HL-60 (cell line): ENCODE measurements around the gene RAET1L.
"Not testable (repeated sequence)": the region's sequence is repeated elsewhere in the genome, so short reads cannot be mapped to it uniquely, and the experiment has no call there.

Experiments used
- DNase-seq, 2 experiments: peaks; one replicate each; pipeline ENCODE4 v3.0.0-alpha.2; 2010 to 2020; ENCODE audit warnings: low read depth in 1 of 2, low spot score in 1 of 2
- H3K27ac ChIP-seq: fragments of 250-450 bp; sonication (Bioruptor Pico); replicated peaks from 2 replicates; pipeline ENCODE4 v1.5.1; 2020; ENCODE audit warnings: mild to moderate bottlenecking, moderate library complexity
- H3K27me3 ChIP-seq: fragments of 250-450 bp; sonication (Bioruptor Pico); 2 replicates; pipeline ENCODE4 v1.5.1; 2021; ENCODE audit warnings: mild to moderate bottlenecking, moderate library complexity; ENCODE audit not compliant: insufficient read depth, poor library complexity, severe bottlenecking
- H3K4me3 ChIP-seq: replicated peaks from 2 replicates; pipeline ENCODE4 v1.5.1; 2011; ENCODE audit warnings: mild to moderate bottlenecking, control low read depth, low read length; ENCODE audit not compliant: insufficient read depth
- GABPA ChIP-seq: IDR thresholded peaks from 2 replicates; pipeline ENCODE4 v1.6.1; 2012; ENCODE audit warnings: low read depth
- POLR2AphosphoS5 ChIP-seq: IDR thresholded peaks from 2 replicates; pipeline ENCODE4 v1.6.1; 2012; ENCODE audit warnings: low read depth
- SPI1 ChIP-seq: IDR thresholded peaks from 2 replicates; pipeline ENCODE4 v1.6.1; 2012; ENCODE audit warnings: low read depth, mild to moderate bottlenecking, borderline replicate concordance
- TF ChIP-seq, protein P1 (sequence below): IDR thresholded peaks from one replicate; pipeline ENCODE4 v1.5.1; 2011; ENCODE audit warnings: low read length, control low read depth, inconsistent platforms; ENCODE audit not compliant: insufficient read depth
- TF ChIP-seq, protein P2 (sequence below): IDR thresholded peaks from 2 replicates; pipeline ENCODE4 v1.6.1; 2012; ENCODE audit warnings: low read depth; ENCODE audit not compliant: insufficient replicate concordance

RAET1L gene

DNA sequence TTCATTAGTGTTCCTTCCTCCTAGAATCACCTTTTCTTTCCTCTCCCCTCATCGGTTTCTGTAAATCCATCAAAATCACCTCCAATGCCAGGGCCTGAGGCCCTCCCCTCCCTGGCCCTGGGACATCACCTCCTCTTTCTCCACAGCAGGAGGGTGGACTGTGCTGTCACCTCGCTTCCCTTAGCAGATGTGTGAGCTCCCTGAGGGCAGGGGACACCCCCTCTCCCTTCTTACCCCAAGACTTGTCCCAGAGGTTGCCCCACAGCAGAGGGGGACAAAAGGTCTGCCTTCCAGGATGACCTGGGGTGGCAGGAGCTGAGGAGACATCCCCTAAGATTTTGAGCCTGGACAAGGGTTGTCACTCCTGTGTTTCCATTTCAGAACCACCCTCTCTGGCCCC lies 55.7 kb downstream of the RAET1L start:
- Histone ChIP-seq H3K27me3 (peaks cover 13% of the 10 kb centered on the region), H3K27ac (no peak overlapping the region), H3K4me3 (no peak overlapping the region)
- DNase-seq: no peak
- TF ChIP-seq, protein P1, sequence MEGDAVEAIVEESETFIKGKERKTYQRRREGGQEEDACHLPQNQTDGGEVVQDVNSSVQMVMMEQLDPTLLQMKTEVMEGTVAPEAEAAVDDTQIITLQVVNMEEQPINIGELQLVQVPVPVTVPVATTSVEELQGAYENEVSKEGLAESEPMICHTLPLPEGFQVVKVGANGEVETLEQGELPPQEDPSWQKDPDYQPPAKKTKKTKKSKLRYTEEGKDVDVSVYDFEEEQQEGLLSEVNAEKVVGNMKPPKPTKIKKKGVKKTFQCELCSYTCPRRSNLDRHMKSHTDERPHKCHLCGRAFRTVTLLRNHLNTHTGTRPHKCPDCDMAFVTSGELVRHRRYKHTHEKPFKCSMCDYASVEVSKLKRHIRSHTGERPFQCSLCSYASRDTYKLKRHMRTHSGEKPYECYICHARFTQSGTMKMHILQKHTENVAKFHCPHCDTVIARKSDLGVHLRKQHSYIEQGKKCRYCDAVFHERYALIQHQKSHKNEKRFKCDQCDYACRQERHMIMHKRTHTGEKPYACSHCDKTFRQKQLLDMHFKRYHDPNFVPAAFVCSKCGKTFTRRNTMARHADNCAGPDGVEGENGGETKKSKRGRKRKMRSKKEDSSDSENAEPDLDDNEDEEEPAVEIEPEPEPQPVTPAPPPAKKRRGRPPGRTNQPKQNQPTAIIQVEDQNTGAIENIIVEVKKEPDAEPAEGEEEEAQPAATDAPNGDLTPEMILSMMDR: no peak
- TF ChIP-seq SPI1: no peak
- TF ChIP-seq, protein P2, sequence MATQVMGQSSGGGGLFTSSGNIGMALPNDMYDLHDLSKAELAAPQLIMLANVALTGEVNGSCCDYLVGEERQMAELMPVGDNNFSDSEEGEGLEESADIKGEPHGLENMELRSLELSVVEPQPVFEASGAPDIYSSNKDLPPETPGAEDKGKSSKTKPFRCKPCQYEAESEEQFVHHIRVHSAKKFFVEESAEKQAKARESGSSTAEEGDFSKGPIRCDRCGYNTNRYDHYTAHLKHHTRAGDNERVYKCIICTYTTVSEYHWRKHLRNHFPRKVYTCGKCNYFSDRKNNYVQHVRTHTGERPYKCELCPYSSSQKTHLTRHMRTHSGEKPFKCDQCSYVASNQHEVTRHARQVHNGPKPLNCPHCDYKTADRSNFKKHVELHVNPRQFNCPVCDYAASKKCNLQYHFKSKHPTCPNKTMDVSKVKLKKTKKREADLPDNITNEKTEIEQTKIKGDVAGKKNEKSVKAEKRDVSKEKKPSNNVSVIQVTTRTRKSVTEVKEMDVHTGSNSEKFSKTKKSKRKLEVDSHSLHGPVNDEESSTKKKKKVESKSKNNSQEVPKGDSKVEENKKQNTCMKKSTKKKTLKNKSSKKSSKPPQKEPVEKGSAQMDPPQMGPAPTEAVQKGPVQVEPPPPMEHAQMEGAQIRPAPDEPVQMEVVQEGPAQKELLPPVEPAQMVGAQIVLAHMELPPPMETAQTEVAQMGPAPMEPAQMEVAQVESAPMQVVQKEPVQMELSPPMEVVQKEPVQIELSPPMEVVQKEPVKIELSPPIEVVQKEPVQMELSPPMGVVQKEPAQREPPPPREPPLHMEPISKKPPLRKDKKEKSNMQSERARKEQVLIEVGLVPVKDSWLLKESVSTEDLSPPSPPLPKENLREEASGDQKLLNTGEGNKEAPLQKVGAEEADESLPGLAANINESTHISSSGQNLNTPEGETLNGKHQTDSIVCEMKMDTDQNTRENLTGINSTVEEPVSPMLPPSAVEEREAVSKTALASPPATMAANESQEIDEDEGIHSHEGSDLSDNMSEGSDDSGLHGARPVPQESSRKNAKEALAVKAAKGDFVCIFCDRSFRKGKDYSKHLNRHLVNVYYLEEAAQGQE: no peak
- no peak for TF ChIP-seq GABPA
- no peak for TF ChIP-seq POLR2AphosphoS5

DNA sequence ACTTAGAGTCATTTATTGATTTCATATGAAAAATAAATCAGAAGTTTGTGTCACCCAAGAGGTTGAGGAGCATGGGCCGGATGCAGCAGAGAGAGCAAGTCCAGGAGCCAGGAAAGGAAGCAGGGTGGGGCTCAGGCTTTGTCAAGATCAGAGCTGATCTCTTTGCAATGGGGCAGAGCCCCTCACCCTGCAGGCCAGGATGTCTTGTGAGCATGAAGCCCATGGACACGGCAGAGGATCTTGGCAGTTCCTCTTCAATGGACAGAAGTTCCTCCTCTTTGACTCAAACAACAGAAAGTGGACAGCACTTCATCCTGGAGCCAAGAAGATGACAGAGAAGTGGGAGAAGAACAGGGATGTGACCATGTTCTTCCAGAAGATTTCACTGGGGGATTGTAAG lies 56.4 kb downstream of the RAET1L start:
- DNase-seq: not testable (repeated sequence)

More for the DNA sequence above, 56.4 kb downstream of the RAET1L start:
- peaks cover 20% of the 10 kb centered on the region for H3K27me3 ChIP-seq
- not testable (repeated sequence) for H3K4me3 ChIP-seq, H3K27ac ChIP-seq
